KOPT-K1 (cell line): ENCODE data around the gene VWA5B1.

Source experiments
- H3K27ac ChIP-seq: fragments of 200-600 bp; sonication (generic); 2 replicates; pipeline ENCODE4 v1.5.1; 2016; ENCODE audit warnings: antibody characterized with exemption, mild to moderate bottlenecking, low read depth, low read length; ENCODE audit not compliant: poor library complexity, severe bottlenecking
- H3K36me3 ChIP-seq: fragments of 200-600 bp; sonication (generic); 2 replicates; pipeline ENCODE4 v1.5.1; 2017; ENCODE audit warnings: antibody characterized with exemption, mild to moderate bottlenecking, low read length, moderate library complexity; ENCODE audit not compliant: insufficient read depth
- H3K9me3 ChIP-seq: fragments of 200-600 bp; sonication (generic); 2 replicates; pipeline ENCODE4 v1.5.1; 2017; ENCODE audit warnings: antibody characterized with exemption, low read length, mild to moderate bottlenecking; ENCODE audit not compliant: insufficient read depth, poor library complexity, severe bottlenecking

The VWA5B1 gene

GRCh38 chr1:20373764-20374163, 83.1 kb downstream of the VWA5B1 start:
- Histone ChIP-seq H3K9me3 (no peaks in the 10 kb centered on the region), H3K36me3 (no peaks in the 10 kb centered on the region), H3K27ac (no peak overlapping the region)

- no peak overlapping the region for H3K27ac ChIP-seq
- no peaks in the 10 kb centered on the region for H3K9me3 ChIP-seq
- H3K36me3 ChIP-seq = no peaks in the 10 kb centered on the region
Measured at GRCh38 chr1:20375563-20375962, 84.9 kb downstream of the VWA5B1 start.

GRCh38 chr1:20376171-20376570, 85.5 kb downstream of the VWA5B1 start:
- no peaks in the 10 kb centered on the region for H3K36me3 ChIP-seq
- no peaks in the 10 kb centered on the region for H3K9me3 ChIP-seq
- H3K27ac ChIP-seq = no peak overlapping the region

- Histone ChIP-seq H3K27ac (no peak overlapping the region), H3K9me3 (no peaks in the 10 kb centered on the region), H3K36me3 (no peaks in the 10 kb centered on the region)
Measured at GRCh38 chr1:20376880-20377494, 86.3 kb downstream of the VWA5B1 start.

- Histone ChIP-seq H3K27ac (no peak overlapping the region), H3K36me3 (no peaks in the 10 kb centered on the region), H3K9me3 (no peaks in the 10 kb centered on the region)
Measured at GRCh38 chr1:20377516-20378270, 87.0 kb downstream of the VWA5B1 start.

- Histone ChIP-seq H3K9me3 (no peaks in the 10 kb centered on the region), H3K36me3 (no peaks in the 10 kb centered on the region), H3K27ac (no peak overlapping the region)
Measured at GRCh38 chr1:20379075-20379474, 88.4 kb downstream of the VWA5B1 start.

GRCh38 chr1:20380175-20380574, 89.5 kb downstream of the VWA5B1 start:
- no peak overlapping the region for H3K27ac ChIP-seq
- no peaks in the 10 kb centered on the region for H3K36me3 ChIP-seq
- no peaks in the 10 kb centered on the region for H3K9me3 ChIP-seq

GRCh38 chr1:20380616-20381035, 90.0 kb downstream of the VWA5B1 start:
- Histone ChIP-seq H3K9me3 (no peaks in the 10 kb centered on the region), H3K36me3 (no peaks in the 10 kb centered on the region), H3K27ac (no peak overlapping the region)

GRCh38 chr1:20381045-20381641, 90.5 kb downstream of the VWA5B1 start:
- H3K27ac ChIP-seq = no peak overlapping the region
- H3K9me3 ChIP-seq = no peaks in the 10 kb centered on the region
- no peaks in the 10 kb centered on the region for H3K36me3 ChIP-seq

GRCh38 chr1:20381961-20382360, 91.3 kb downstream of the VWA5B1 start:
- H3K9me3 ChIP-seq = no peaks in the 10 kb centered on the region
- H3K27ac ChIP-seq = no peak overlapping the region

GRCh38 chr1:20382711-20383110, 92.0 kb downstream of the VWA5B1 start:
- Histone ChIP-seq H3K27ac (no peak overlapping the region), H3K9me3 (no peaks in the 10 kb centered on the region), H3K36me3 (no peaks in the 10 kb centered on the region)

More at GRCh38 chr1:20381961-20382360, 91.3 kb downstream of the VWA5B1 start:
- no peaks in the 10 kb centered on the region for H3K36me3 ChIP-seq

- no peak overlapping the region for H3K27ac ChIP-seq
- no peaks in the 10 kb centered on the region for H3K36me3 ChIP-seq
- no peaks in the 10 kb centered on the region for H3K9me3 ChIP-seq
Measured at GRCh38 chr1:20383631-20384030, 93.0 kb downstream of the VWA5B1 start.

- H3K36me3 ChIP-seq = no peaks in the 10 kb centered on the region
- H3K27ac ChIP-seq = no peak overlapping the region
- no peaks in the 10 kb centered on the region for H3K9me3 ChIP-seq
Measured at GRCh38 chr1:20385630-20386029, 95.0 kb downstream of the VWA5B1 start.

- Histone ChIP-seq H3K27ac (no peak overlapping the region), H3K36me3 (no peaks in the 10 kb centered on the region)
Measured at GRCh38 chr1:20386323-20387081, 95.8 kb downstream of the VWA5B1 start.

GRCh38 chr1:20389571-20389970, 98.9 kb downstream of the VWA5B1 start:
- Histone ChIP-seq H3K27ac (no peak overlapping the region), H3K9me3 (no peaks in the 10 kb centered on the region)

More at GRCh38 chr1:20386323-20387081, 95.8 kb downstream of the VWA5B1 start:
- no peaks in the 10 kb centered on the region for H3K9me3 ChIP-seq

More at GRCh38 chr1:20389571-20389970, 98.9 kb downstream of the VWA5B1 start:
- no peaks in the 10 kb centered on the region for H3K36me3 ChIP-seq
